ENCODE results near the gene MYOG.

MYOG gene

GRCh38 chr1:203080456-203080855 is 5.4 kb downstream of the MYOG start:
- peaks cover 21% of the 10 kb centered on the region for H3K36me3 ChIP-seq
- no peak overlapping the region for H3K27ac ChIP-seq
- no peak for TF ChIP-seq CTCF (IDR thresholded peaks at IDR 0.05; ENCODE audit: low read depth, low read length)
- H3K9me3 ChIP-seq (ENCODE audit: severe bottlenecking), result no peaks in the 10 kb centered on the region
- H3K27me3 ChIP-seq (ENCODE audit: insufficient read depth, low read depth, severe bottlenecking), result no peaks in the 10 kb centered on the region
- no peak overlapping the region for H3K4me3 ChIP-seq (ENCODE audit: low read depth, low read length)
- DNase-seq, result peak; percentile 7

- no peak overlapping the region for H3K27ac ChIP-seq
- DNase-seq, result no peak
- H3K9me3 ChIP-seq (ENCODE audit: severe bottlenecking), result no peaks in the 10 kb centered on the region
- no peaks in the 10 kb centered on the region for H3K27me3 ChIP-seq (ENCODE audit: insufficient read depth, low read depth, severe bottlenecking)
- H3K4me3 ChIP-seq (ENCODE audit: low read depth, low read length), result no peak overlapping the region
- H3K36me3 ChIP-seq, result peaks cover 39% of the 10 kb centered on the region
- TF ChIP-seq CTCF (IDR thresholded peaks at IDR 0.05; ENCODE audit: low read depth, low read length), result no peak
Observed at GRCh38 chr1:203078478-203078877, 7.3 kb downstream of the MYOG start.

DNA sequence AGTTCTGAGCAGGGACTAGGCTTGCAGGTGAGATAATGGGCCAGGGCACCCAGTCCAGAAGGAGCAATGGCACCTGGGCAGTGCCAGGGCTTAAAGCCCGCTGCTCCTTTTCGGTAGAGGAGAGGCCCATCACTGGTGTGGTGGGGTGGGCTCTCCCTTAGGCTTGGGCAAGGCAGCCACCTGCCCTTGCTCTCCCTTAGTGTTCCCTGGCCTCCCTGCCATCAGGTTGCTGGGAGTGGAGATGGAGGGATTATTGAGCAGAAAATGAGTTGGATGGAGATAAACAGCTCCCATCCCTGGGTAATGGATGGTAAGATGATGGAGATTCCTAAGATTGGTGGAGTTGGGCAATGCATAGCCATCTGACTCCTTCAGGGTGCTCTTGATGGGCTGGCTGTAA is 7.9 kb downstream of the MYOG start:
- TF ChIP-seq CTCF (IDR thresholded peaks at IDR 0.05; ENCODE audit: low read depth, low read length), result no peak
- DNase-seq, result no peak
- Histone ChIP-seq H3K4me3 (ENCODE audit: low read depth, low read length) (no peak overlapping the region), H3K27me3 (ENCODE audit: insufficient read depth, low read depth, severe bottlenecking) (no peaks in the 10 kb centered on the region), H3K36me3 (peaks cover 44% of the 10 kb centered on the region), H3K9me3 (ENCODE audit: severe bottlenecking) (no peaks in the 10 kb centered on the region), H3K27ac (no peak overlapping the region)

DNA sequence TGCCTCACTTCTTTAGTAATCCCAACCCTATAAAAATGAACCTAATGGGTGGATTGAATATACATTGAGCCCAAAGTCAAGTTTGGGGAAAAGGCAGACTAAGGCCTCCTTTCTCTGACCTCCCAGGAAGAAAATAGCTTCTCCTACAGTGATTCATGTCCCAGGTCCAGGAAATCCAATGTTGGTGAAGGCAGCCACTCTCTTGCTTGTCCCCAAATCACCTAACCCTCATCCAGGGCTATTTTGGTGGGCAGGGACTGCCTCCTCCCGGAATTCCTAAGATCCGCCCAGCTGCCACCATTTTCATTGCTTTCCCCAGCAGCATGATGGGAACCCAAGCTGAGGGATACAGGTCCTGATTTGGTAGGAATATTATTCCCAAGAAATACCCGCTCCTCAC is 8.4 kb downstream of the MYOG start:
- no peak for DNase-seq
- TF ChIP-seq CTCF (IDR thresholded peaks at IDR 0.05; ENCODE audit: low read depth, low read length), result no peak
- Histone ChIP-seq H3K4me3 (ENCODE audit: low read depth, low read length) (no peak overlapping the region), H3K9me3 (ENCODE audit: severe bottlenecking) (no peaks in the 10 kb centered on the region), H3K27ac (no peak overlapping the region), H3K36me3 (peaks cover 48% of the 10 kb centered on the region), H3K27me3 (ENCODE audit: insufficient read depth, low read depth, severe bottlenecking) (no peaks in the 10 kb centered on the region)

DNA sequence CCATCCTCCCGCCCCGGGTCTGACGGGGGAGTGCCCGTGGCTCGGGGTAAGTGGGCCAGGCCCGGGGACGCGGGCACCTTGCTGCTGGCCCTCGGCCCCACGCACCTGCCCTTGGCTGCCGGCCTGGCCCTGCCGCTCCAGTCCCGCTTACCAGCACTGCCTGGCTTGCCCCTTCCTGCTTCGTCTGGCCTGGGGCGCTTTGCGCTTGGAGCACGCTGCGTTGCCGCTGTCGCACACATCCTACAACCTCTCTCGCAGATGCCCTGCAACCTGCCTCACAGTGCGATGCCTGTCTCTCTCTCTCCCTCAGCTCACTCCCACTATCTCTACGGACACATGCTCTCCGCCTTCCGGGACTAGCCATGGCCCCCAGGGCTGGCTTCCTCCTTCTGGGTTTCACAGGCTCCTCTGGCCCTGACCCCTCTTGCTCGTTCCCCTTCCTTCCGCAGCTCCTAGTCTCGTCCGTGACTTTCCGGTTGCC is 9.7 kb downstream of the MYOG start:
- Histone ChIP-seq H3K27ac (no peak overlapping the region), H3K9me3 (ENCODE audit: severe bottlenecking) (no peaks in the 10 kb centered on the region), H3K36me3 (peaks cover 61% of the 10 kb centered on the region), H3K4me3 (ENCODE audit: low read depth, low read length) (no peak overlapping the region), H3K27me3 (ENCODE audit: insufficient read depth, low read depth, severe bottlenecking) (no peaks in the 10 kb centered on the region)
- no peak for TF ChIP-seq CTCF (IDR thresholded peaks at IDR 0.05; ENCODE audit: low read depth, low read length)
- DNase-seq, result no peak

- H3K36me3 ChIP-seq, result peaks cover 57% of the 10 kb centered on the region
- H3K27ac ChIP-seq, result no peak overlapping the region
- no peaks in the 10 kb centered on the region for H3K9me3 ChIP-seq (ENCODE audit: severe bottlenecking)
- H3K4me3 ChIP-seq (ENCODE audit: low read depth, low read length), result no peak overlapping the region
- H3K27me3 ChIP-seq (ENCODE audit: insufficient read depth, low read depth, severe bottlenecking), result no peaks in the 10 kb centered on the region
- no peak for TF ChIP-seq CTCF (IDR thresholded peaks at IDR 0.05; ENCODE audit: low read depth, low read length)
- DNase-seq, result no peak
Observed at GRCh38 chr1:203075236-203076030, 10.4 kb downstream of the MYOG start.

Measured in WERI-Rb-1 (cell line).